ENCODE measurements around the gene ARHGEF37.

- TF ChIP-seq POLR2A (IDR thresholded peaks at IDR 0.05) (no peak), CTCF (IDR thresholded peaks at IDR 0.05) (no peak)
These were observed 102.7 kb downstream of the ARHGEF37 start for GRCh38 chr5:149683964-149684363.

All from Peyer's patch (tissue), 4 donors.